B cell (primary cell): Measurements from ENCODE around the gene NCK2. TPM values are rescaled to one million over a fixed set of nuclear protein-coding genes. Genes with fewer than 3 reads are reported as not detected.
A peak's percentile ranks its signal among the peaks of the same experiment; 100 is the strongest.

Experiments
- ATAC-seq: fragments of 200-7000 bp; cut with Tn5 transposase; one replicate; pipeline ENCODE4 v1.10.0; 2021; ENCODE audit warnings: low read depth, mild to moderate bottlenecking, moderate number of reproducible peaks, moderate library complexity
- CTCF ChIA-PET: fragments of 350-600 bp; sonication (Branson Sonifier 250); formaldehyde crosslinking; loops from one replicate; lab custom pipeline; 2021; ENCODE audit warnings: antibody characterized with exemption, inconsistent platforms; lab: Charles Lee
- POLR2A ChIA-PET: fragments of 350-600 bp; sonication (Branson Sonifier 250); formaldehyde crosslinking; loops from one replicate; lab custom pipeline; 2021; ENCODE audit warnings: antibody characterized with exemption; lab: Charles Lee
- DNase-seq: peaks from one replicate; pipeline ENCODE4 v3.0.0; 2013
- H2AFZ ChIP-seq: 2 replicates; pipeline ENCODE4 v1.6.1; 2012; ENCODE audit warnings: mild to moderate bottlenecking, low read depth, low read length; ENCODE audit not compliant: insufficient read depth, poor library complexity, severe bottlenecking
- H3K27ac ChIP-seq, 2 donors: 1 replicate in 1 of 2; 2 replicates in 1 of 2; pipeline ENCODE4 v1.5.1; 2012 to 2013; ENCODE audit warnings: low read length in 2 of 2, mild to moderate bottlenecking in 2 of 2, moderate library complexity in 1 of 2
- H3K27me3 ChIP-seq, 4 experiments: fragments of 200-600 bp in 1 of 4; sonication (generic) in 1 of 4; replicated peaks in 1 of 4; 1 replicate in 2 of 4; 2 replicates in 2 of 4; pipeline versions ENCODE4 v1.6.1 to v1.7.0; 2013 to 2016; ENCODE audit warnings: low read length in 3 of 4, mild to moderate bottlenecking in 2 of 4, mixed read lengths in 1 of 4, moderate library complexity in 1 of 4; ENCODE audit not compliant: insufficient read depth in 4 of 4, control insufficient read depth in 3 of 4; ENCODE audit errors: control extremely low read depth in 1 of 4
- H3K36me3 ChIP-seq, 2 experiments: replicated peaks in 1 of 2; 1 replicate in 1 of 2; 2 replicates in 1 of 2; pipeline versions ENCODE4 v1.6.1 to v1.7.1; 2013; ENCODE audit warnings: low read length in 1 of 2; ENCODE audit not compliant: insufficient read depth in 2 of 2, control insufficient read depth in 1 of 2; ENCODE audit errors: control extremely low read depth in 1 of 2, extremely low read depth in 1 of 2
- H3K4me1 ChIP-seq, 2 donors: fragments of 200-600 bp in 1 of 2; sonication (generic) in 1 of 2; 1 replicate in 1 of 2; 2 replicates in 1 of 2; pipeline versions ENCODE4 v1.5.1 to v1.6.1; 2013 to 2017; ENCODE audit warnings: low read length in 2 of 2; ENCODE audit not compliant: control insufficient read depth in 2 of 2, insufficient read depth in 2 of 2
- H3K4me2 ChIP-seq: replicated peaks from 2 replicates; pipeline ENCODE3; 2012; ENCODE audit warnings: mild to moderate bottlenecking, low read depth, low read length; ENCODE audit not compliant: poor library complexity, severe bottlenecking
- H3K4me3 ChIP-seq, 5 experiments: fragments of 200-600 bp in 1 of 5; sonication (generic) in 1 of 5; 1 replicate in 3 of 5; 2 replicates in 2 of 5; pipeline versions ENCODE4 v1.5.1 to v1.7.0; 2011 to 2016; ENCODE audit warnings: low read length in 4 of 5, mild to moderate bottlenecking in 4 of 5, low read depth in 2 of 5, control low read depth in 1 of 5, moderate library complexity in 1 of 5; ENCODE audit not compliant: insufficient read depth in 1 of 5; ENCODE audit errors: control extremely low read depth in 1 of 5, extremely low read depth in 1 of 5
- H3K79me2 ChIP-seq: fragments of 200-600 bp; sonication (generic); one replicate; pipeline ENCODE4 v1.6.0; 2016; ENCODE audit warnings: low read length; ENCODE audit not compliant: control insufficient read depth, insufficient read depth
- H3K9ac ChIP-seq: fragments of 200-600 bp; sonication (generic); 2 replicates; pipeline ENCODE4 v1.6.1; 2017; ENCODE audit warnings: mild to moderate bottlenecking, low read length, moderate library complexity
- H3K9me3 ChIP-seq, 3 donors: one replicate each; pipeline versions ENCODE4 v1.6.1 to v1.7.1; 2013; ENCODE audit warnings: low read length in 2 of 3; ENCODE audit not compliant: control insufficient read depth in 2 of 3, insufficient read depth in 1 of 3; ENCODE audit errors: control extremely low read depth in 1 of 3
- H4K20me1 ChIP-seq: 2 replicates; pipeline ENCODE4 v1.6.0; 2012; ENCODE audit warnings: mild to moderate bottlenecking, low read length; ENCODE audit not compliant: insufficient read depth, control insufficient read depth, poor library complexity, severe bottlenecking
- H3K27ac Mint-ChIP-seq: one replicate; pipeline ENCODE4 v1.8.0; 2021; ENCODE audit warnings: mixed read lengths
- H3K27me3 Mint-ChIP-seq: one replicate; pipeline ENCODE4 v1.8.0; 2021; ENCODE audit warnings: mixed read lengths
- H3K4me1 Mint-ChIP-seq: one replicate; pipeline ENCODE4 v1.8.0; 2021; ENCODE audit warnings: mixed read lengths
- H3K4me3 Mint-ChIP-seq: one replicate; pipeline ENCODE4 v1.8.0; 2021; ENCODE audit warnings: mixed read lengths
- H3K9me3 Mint-ChIP-seq: one replicate; pipeline ENCODE4 v1.8.0; 2022; ENCODE audit warnings: mixed read lengths; ENCODE audit not compliant: insufficient read depth
- CTCF ChIP-seq: fragments of 200-600 bp; IDR thresholded peaks from one replicate; pipeline ENCODE4 v1.8.0; 2022; ENCODE audit warnings: antibody characterized with exemption, mild to moderate bottlenecking
- EZH2 ChIP-seq: IDR thresholded peaks from 2 replicates; pipeline ENCODE4 v1.6.1; 2012; ENCODE audit warnings: borderline replicate concordance, low read depth, mild to moderate bottlenecking, moderate library complexity, low read length; ENCODE audit not compliant: insufficient read depth, poor library complexity, severe bottlenecking
- WGBS: methylation state at CpG from one replicate; pipeline ENCODE4 v1.1.5; 2013; ENCODE audit warnings: missing lambda C conversion rate; ENCODE audit not compliant: insufficient coverage; 5-methylcytosine and 5-hydroxymethylcytosine counted together
- intact Hi-C: fragments of 100-400 bp; cut with micrococcal nuclease; formaldehyde crosslinking; loops from one replicate; pipeline ENCODE4 v1.10.0; 2022
- polyA plus RNA-seq: library from polyadenylated mRNA; depleted of rRNA; stranded (reverse); fragments of >200 nt; gene quantifications from 2 replicates; pipeline ENCODE4 v1.2.3, GENCODE V29; 2012
- total RNA-seq, 2 donors: library from RNA; stranded (reverse); fragments of 120-200 nt in 1 of 2; gene quantifications; 1 replicate in 1 of 2; 2 replicates in 1 of 2; pipeline versions ENCODE4 v1.2.3 to v1.2.4, GENCODE V29; 2013 to 2022

The NCK2 gene
- total and polyA plus RNA-seq, 2 donors (not counting 1 experiment from before 2014, with no cell fraction given), result 64.2 to 72.3 TPM

- peaks cover 100% of the 10 kb centered on the region for H3K79me2 ChIP-seq
- no peaks in the 10 kb centered on the region for H3K9me3 Mint-ChIP-seq
- ATAC-seq (peak; percentile 37), DNase-seq (no peak)
- peaks cover 87% of the 10 kb centered on the region for H4K20me1 ChIP-seq
- H3K4me2 ChIP-seq, result peak overlapping the region; percentile 63
- no peak overlapping the region for H2AFZ ChIP-seq
- H3K4me3 ChIP-seq, result no peak overlapping the region
- peaks cover 80 to 86% of the 10 kb centered on the region in 2 donors for H3K4me1 ChIP-seq
- TF ChIP-seq EZH2 (no peak), CTCF (no peak)
- intact Hi-C loops, result no loop called here
- ChIA-PET POLR2A (interaction anchor here (0.8 kb wide), 1 partner anchor 149 kb away, joined by 6 read pairs; no protein-coding TSS in a partner anchor), CTCF (interaction anchor here (0.7 to 1.0 kb wide), 2 partner anchors 12 to 30 kb away, joined by 3 to 5 read pairs; no protein-coding TSS in a partner anchor)
- peak overlapping the region; percentile 56 for H3K4me3 Mint-ChIP-seq
- peaks cover 0 to 16% of the 10 kb centered on the region in 2 experiments for H3K36me3 ChIP-seq
- H3K9me3 ChIP-seq, result no peaks in the 10 kb centered on the region
- H3K27ac ChIP-seq, result peak overlapping the region in 1 of 2 donors; percentile 54
- H3K9ac ChIP-seq, result no peak overlapping the region
- H3K27ac Mint-ChIP-seq, result peak overlapping the region; percentile 78
- no peaks in the 10 kb centered on the region for H3K27me3 ChIP-seq
- 100% methylated on average over 1 of the region's 4 CpGs for WGBS
- H3K4me1 Mint-ChIP-seq, result peaks cover 92% of the 10 kb centered on the region
- H3K27me3 Mint-ChIP-seq, result no peaks in the 10 kb centered on the region
Measured at GRCh38 chr2:105757433-105757832, 12.7 kb downstream of the NCK2 start.

GRCh38 chr2:105760191-105760590 is 15.5 kb downstream of the NCK2 start:
- Histone ChIP-seq H2AFZ (no peak overlapping the region), H3K9me3 (no peaks in the 10 kb centered on the region), H3K4me1 (peaks cover 62 to 69% of the 10 kb centered on the region in 2 donors), H4K20me1 (peaks cover 88% of the 10 kb centered on the region), H3K4me2 (peak overlapping the region; percentile 29), H3K27ac (peak overlapping the region in 1 of 2 donors; percentile 52), H3K79me2 (peaks cover 100% of the 10 kb centered on the region), H3K36me3 (peaks cover 0 to 21% of the 10 kb centered on the region in 2 experiments), H3K27me3 (no peaks in the 10 kb centered on the region), H3K9ac (no peak overlapping the region), H3K4me3 (no peak overlapping the region)
- WGBS, result 93% methylated on average over 8 of the region's 8 CpGs
- ChIA-PET CTCF (no interaction called here), POLR2A (no interaction called here)
- TF ChIP-seq CTCF (no peak), EZH2 (no peak)
- Mint-ChIP-seq H3K4me3 (no peak overlapping the region), H3K27ac (peak overlapping the region; percentile 37), H3K9me3 (no peaks in the 10 kb centered on the region), H3K4me1 (peaks cover 79% of the 10 kb centered on the region), H3K27me3 (no peaks in the 10 kb centered on the region)
- intact Hi-C loops, result no loop called here
- no peak for ATAC-seq
- no peak for DNase-seq
